Activated B cell treated with CpG ODN at 0.5 μM for 24 hours (primary cell): Measurements from ENCODE around the gene INPP4A. TPM values are rescaled to one million over a fixed set of nuclear protein-coding genes. Genes with fewer than 3 reads are reported as not detected.

Source experiments
- ATAC-seq: fragments of 200-7000 bp; cut with Tn5 transposase; one replicate; pipeline ENCODE4 v1.10.0; 2021; ENCODE audit warnings: low read depth, mild to moderate bottlenecking, moderate library complexity
- CTCF ChIA-PET: fragments of 350-600 bp; sonication (Branson Sonifier 250); formaldehyde crosslinking; loops from one replicate; lab custom pipeline; 2021; ENCODE audit warnings: antibody characterized with exemption; lab: Charles Lee
- POLR2A ChIA-PET: fragments of 350-600 bp; sonication (Branson Sonifier 250); formaldehyde crosslinking; loops from one replicate; lab custom pipeline; 2021; ENCODE audit warnings: antibody characterized with exemption; lab: Charles Lee
- DNase-seq: peaks from one replicate; pipeline ENCODE4 v3.0.0; 2022
- H3K27ac Mint-ChIP-seq: one replicate; pipeline ENCODE4 v1.8.0; 2020; ENCODE audit warnings: mixed read lengths
- H3K27me3 Mint-ChIP-seq: one replicate; pipeline ENCODE4 v1.8.0; 2021; ENCODE audit warnings: mixed read lengths
- H3K36me3 Mint-ChIP-seq: one replicate; pipeline ENCODE4 v1.8.0; 2021; ENCODE audit warnings: low read depth, mixed read lengths
- H3K4me1 Mint-ChIP-seq: one replicate; pipeline ENCODE4 v1.8.0; 2021; ENCODE audit warnings: mixed read lengths
- H3K4me3 Mint-ChIP-seq: one replicate; pipeline ENCODE4 v1.8.0; 2020; ENCODE audit warnings: mild to moderate bottlenecking, mixed read lengths
- H3K9me3 Mint-ChIP-seq: one replicate; pipeline ENCODE4 v1.8.0; 2020; ENCODE audit warnings: mixed read lengths
- CTCF ChIP-seq: fragments of 200-600 bp; IDR thresholded peaks from one replicate; pipeline ENCODE4 v1.8.0; 2022; ENCODE audit warnings: antibody characterized with exemption, mild to moderate bottlenecking
- intact Hi-C: fragments of 100-400 bp; cut with micrococcal nuclease; formaldehyde crosslinking; loops from one replicate; pipeline ENCODE4 v1.15.1; 2024
- total RNA-seq: library from RNA; stranded (reverse); gene quantifications from 2 replicates; pipeline ENCODE4 v1.2.3, GENCODE V29; 2022

Gene INPP4A
- total RNA-seq, 1 donor from 2014 or later, result 26.6 TPM

DNA sequence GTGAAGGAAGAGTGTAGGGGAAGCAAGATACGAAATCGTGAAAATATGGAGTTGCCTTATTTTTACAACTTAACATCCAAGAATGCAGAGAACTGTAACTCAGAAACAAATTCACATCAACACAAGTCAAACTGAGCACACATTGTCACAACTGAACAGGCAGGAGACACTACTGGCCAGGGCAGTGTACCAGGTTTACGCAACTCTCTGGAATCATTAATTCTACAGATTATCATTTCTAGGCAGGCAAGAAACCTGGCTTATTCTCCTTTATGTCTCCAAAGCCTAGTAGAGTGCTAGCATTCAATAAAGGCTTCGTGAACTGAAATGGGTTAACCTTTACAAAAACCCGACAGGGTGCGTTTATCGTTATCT, 163.1 kb downstream of the INPP4A start:
- peaks cover 55% of the 10 kb centered on the region for H3K4me1 Mint-ChIP-seq
- ATAC-seq, result no peak
- no peaks in the 10 kb centered on the region for H3K27me3 Mint-ChIP-seq
- H3K9me3 Mint-ChIP-seq, result no peaks in the 10 kb centered on the region
- H3K4me3 Mint-ChIP-seq, result peak overlapping the region; percentile 93
- intact Hi-C loops, result loop anchor here (1.0 to 2.0 kb wide), 4 partner anchors 51 to 729 kb away; partner anchors contain the start of genes EIF5B, MITD1, MRPL30 and TXNDC9
- ChIA-PET POLR2A (interaction anchor here (1.5 kb wide), 1 partner anchor 145 kb away, joined by 4 read pairs; no protein-coding TSS in a partner anchor), CTCF (no interaction called here)
- TF ChIP-seq CTCF, result no peak
- H3K36me3 Mint-ChIP-seq, result peaks cover 57% of the 10 kb centered on the region
- peak overlapping the region; percentile 86 for H3K27ac Mint-ChIP-seq
- no peak for DNase-seq

- H3K9me3 Mint-ChIP-seq, result no peaks in the 10 kb centered on the region
- POLR2A ChIA-PET, result interaction anchor here (0.6 to 1.5 kb wide), 9 partner anchors 9 to 728 kb away, joined by 3 to 8 read pairs (median 3); partner anchors contain the start of genes EIF5B, MGAT4A and TXNDC9
- DNase-seq (peak; percentile 88), ATAC-seq (peak; percentile 91)
- H3K4me3 Mint-ChIP-seq, result peak within 1 kb of the TSS; percentile 93
- TF ChIP-seq CTCF, result no peak
- peak within 1 kb of the TSS; percentile 86 for H3K27ac Mint-ChIP-seq
- peaks cover 55% of the 10 kb centered on the region for H3K4me1 Mint-ChIP-seq
- H3K27me3 Mint-ChIP-seq, result no peaks in the 10 kb centered on the region
- peaks cover 56% of the 10 kb centered on the region for H3K36me3 Mint-ChIP-seq
- CTCF ChIA-PET, result interaction anchor here (0.8 kb wide), 1 partner anchor 41 kb away, joined by 3 read pairs; no protein-coding TSS in a partner anchor
- intact Hi-C loops, result loop anchor here (1.0 to 2.0 kb wide), 4 partner anchors 52 to 728 kb away; partner anchors contain the start of genes EIF5B, MITD1, MRPL30 and TXNDC9
Observed at GRCh38 chr2:98608116-98608961, 163.7 kb downstream of the INPP4A start, which contains the start of the genes COA5 and UNC50. Gene COA5, minus strand, starts transcription at chr2:98608512. Its CDS starts 107 bp downstream, at chr2:98608405. Gene UNC50, plus strand, starts transcription at chr2:98608589. Its CDS starts 1,171 bp downstream, at chr2:98609760.

DNA sequence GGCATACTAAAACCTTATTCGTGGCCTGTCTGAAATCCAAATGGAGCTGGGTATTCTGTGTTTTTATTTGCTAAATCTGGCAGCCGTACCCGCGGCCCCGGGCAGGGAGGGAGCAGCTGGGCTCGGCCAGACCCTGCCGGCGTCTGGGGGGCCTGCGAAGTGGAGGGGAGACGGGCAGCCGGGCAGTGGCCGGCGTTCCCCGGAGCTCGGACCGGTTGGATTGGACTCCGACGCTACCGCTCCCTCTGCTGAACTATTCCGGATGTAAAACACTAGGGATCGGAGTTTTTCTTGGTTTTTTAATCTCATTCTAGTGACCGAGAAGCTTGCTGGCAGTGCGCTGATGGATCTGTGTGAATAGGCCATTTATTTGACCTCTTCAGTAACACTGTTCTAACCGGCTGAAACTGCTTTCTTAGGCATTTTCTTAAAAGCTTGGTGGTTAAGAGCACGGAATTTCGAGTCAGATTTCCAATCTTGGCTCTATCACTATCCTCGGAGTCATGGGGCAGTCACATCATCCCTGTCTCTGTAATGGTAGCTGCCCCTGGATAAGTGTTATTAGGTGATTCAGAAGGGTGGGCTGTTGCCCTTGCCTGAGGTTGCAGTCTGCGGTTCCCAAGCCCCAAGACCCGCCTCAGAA, 164.4 kb downstream of the INPP4A start:
- Mint-ChIP-seq H3K27ac (peak overlapping the region; percentile 86), H3K9me3 (no peaks in the 10 kb centered on the region), H3K27me3 (no peaks in the 10 kb centered on the region), H3K4me3 (peak overlapping the region; percentile 93), H3K4me1 (peaks cover 55% of the 10 kb centered on the region), H3K36me3 (peaks cover 56% of the 10 kb centered on the region)
- TF ChIP-seq CTCF, result no peak
- ChIA-PET POLR2A (interaction anchor here (0.6 to 1.5 kb wide), 10 partner anchors 9 to 728 kb away, joined by 3 to 8 read pairs (median 3); partner anchors contain the start of genes EIF5B, MGAT4A and TXNDC9), CTCF (interaction anchor here (0.8 kb wide), 1 partner anchor 40 kb away, joined by 3 read pairs; no protein-coding TSS in a partner anchor)
- DNase-seq (no peak), ATAC-seq (peak; percentile 3)
- intact Hi-C loops, result loop anchor here (1.0 to 2.0 kb wide), 4 partner anchors 52 to 728 kb away; partner anchors contain the start of genes EIF5B, MITD1, MRPL30 and TXNDC9

- Mint-ChIP-seq H3K9me3 (no peaks in the 10 kb centered on the region), H3K27ac (peak overlapping the region; percentile 9), H3K4me3 (no peak overlapping the region), H3K4me1 (peaks cover 23% of the 10 kb centered on the region), H3K27me3 (no peaks in the 10 kb centered on the region), H3K36me3 (peaks cover 82% of the 10 kb centered on the region)
- ChIA-PET CTCF (no interaction called here), POLR2A (no interaction called here)
- DNase-seq (no peak), ATAC-seq (no peak)
- intact Hi-C loops, result no loop called here
- no peak for TF ChIP-seq CTCF
Observed at GRCh38 chr2:98614024-98614739, 169.5 kb downstream of the INPP4A start.
